ENCODE data around the gene MPRIP.

The MPRIP gene

GRCh38 chr17:17075125-17075781, 33.0 kb downstream of the MPRIP start:
- intact Hi-C loops (cut with DNase I), result no loop called here
- peak in 9 of 42 donors; percentile 1 to 34 (median 17) for DNase-seq

- intact Hi-C loops (cut with DNase I), result no loop called here
- peak in 8 of 42 donors; percentile 4 to 26 (median 12) for DNase-seq
Measured at GRCh38 chr17:17076066-17076465, 33.8 kb downstream of the MPRIP start.

- DNase-seq, result peak in 8 of 42 donors; percentile 3 to 19 (median 10)
- intact Hi-C loops (cut with DNase I), result no loop called here
Measured at GRCh38 chr17:17077101-17077500, 34.8 kb downstream of the MPRIP start.

- intact Hi-C loops (cut with DNase I), result no loop called here
Measured at GRCh38 chr17:17077861-17078732, 35.8 kb downstream of the MPRIP start.

GRCh38 chr17:17078832-17079231, 36.6 kb downstream of the MPRIP start:
- intact Hi-C loops (cut with DNase I), result no loop called here
- DNase-seq, result peak in 10 of 42 donors; percentile 4 to 26 (median 6)

More at GRCh38 chr17:17077861-17078732, 35.8 kb downstream of the MPRIP start:
- peak in 10 of 42 donors; percentile 3 to 33 (median 14) for DNase-seq

GRCh38 chr17:17079336-17079735, 37.1 kb downstream of the MPRIP start:
- intact Hi-C loops (cut with DNase I), result no loop called here
- peak in 9 of 42 donors; percentile 4 to 28 (median 14) for DNase-seq

GRCh38 chr17:17079761-17080160, 37.5 kb downstream of the MPRIP start:
- intact Hi-C loops (cut with DNase I), result no loop called here
- DNase-seq, result peak in 26 of 42 donors; percentile 21 to 79 (median 57)

GRCh38 chr17:17080181-17080631, 37.9 kb downstream of the MPRIP start:
- intact Hi-C loops (cut with DNase I), result no loop called here
- peak in 10 of 42 donors; percentile 8 to 34 (median 18) for DNase-seq

- peak in 11 of 42 donors; percentile 7 to 40 (median 21) for DNase-seq
- intact Hi-C loops (cut with DNase I), result no loop called here
Measured at GRCh38 chr17:17080781-17081180, 38.5 kb downstream of the MPRIP start.

- intact Hi-C loops (cut with DNase I), result no loop called here
- peak in 11 of 42 donors; percentile 14 to 57 (median 22) for DNase-seq
Measured at GRCh38 chr17:17081304-17081940, 39.2 kb downstream of the MPRIP start.

- intact Hi-C loops (cut with DNase I), result no loop called here
- DNase-seq, result peak in 9 of 42 donors; percentile 4 to 33 (median 11)
Measured at GRCh38 chr17:17082878-17083277, 40.6 kb downstream of the MPRIP start.

- intact Hi-C loops (cut with DNase I), result no loop called here
- peak in 9 of 42 donors; percentile 9 to 55 (median 23) for DNase-seq
Measured at GRCh38 chr17:17084317-17084835, 42.1 kb downstream of the MPRIP start.

- DNase-seq, result peak in 8 of 42 donors; percentile 3 to 26 (median 9)
- intact Hi-C loops (cut with DNase I), result no loop called here
Measured at GRCh38 chr17:17084941-17085340, 42.7 kb downstream of the MPRIP start.

GRCh38 chr17:17086585-17086984, 44.3 kb downstream of the MPRIP start:
- peak in 10 of 42 donors; percentile 7 to 52 (median 18) for DNase-seq
- intact Hi-C loops (cut with DNase I), result no loop called here

- intact Hi-C loops (cut with DNase I), result no loop called here
- DNase-seq, result peak in 14 of 42 donors; percentile 4 to 62 (median 37)
Measured at GRCh38 chr17:17087424-17088015, 45.3 kb downstream of the MPRIP start.

- intact Hi-C loops (cut with DNase I), result no loop called here
- DNase-seq, result peak; percentile 48 to 94 (median 74)
Measured at GRCh38 chr17:17088086-17088485, 45.8 kb downstream of the MPRIP start.

GRCh38 chr17:17088541-17089525, 46.6 kb downstream of the MPRIP start:
- intact Hi-C loops (cut with DNase I), result no loop called here
- DNase-seq, result peak in 16 of 42 donors; percentile 1 to 39 (median 13)
